K562 (cell line): ENCODE measurements around the gene DLGAP1. TPM values are rescaled to one million over a fixed set of nuclear protein-coding genes. Genes with fewer than 3 reads are reported as not detected.
A peak's percentile ranks its signal among the peaks of the same experiment; 100 is the strongest.

Experiments
- BACH1 ChIP-seq: fragments of 200-800 bp; sonication (Bioruptor generic); IDR thresholded peaks from 2 replicates; pipeline ENCODE4 v1.6.1; 2016; ENCODE audit warnings: missing genetic modification characterization, missing compliant biosample characterization
- ELF2 ChIP-seq: fragments of 250-450 bp; sonication (Bioruptor Pico); IDR thresholded peaks from 2 replicates; pipeline ENCODE4 v1.5.0; 2021; ENCODE audit warnings: mild to moderate bottlenecking
- ETV6 ChIP-seq, 3 experiments: fragments of 150-350 bp in 1 of 3; sonication (generic) in 1 of 3; formaldehyde crosslinking in 1 of 3; IDR thresholded peaks; 2 replicates each; pipeline versions ENCODE4 v1.6.1 to v1.8.0; 2014 to 2022; ENCODE audit warnings: borderline replicate concordance in 2 of 3, low read depth in 2 of 3, antibody characterized with exemption in 1 of 3, low read length in 1 of 3, mild to moderate bottlenecking in 1 of 3, missing genetic modification reagents in 1 of 3
- HDAC3 ChIP-seq: fragments of 450-650 bp; IDR thresholded peaks from 2 replicates; pipeline ENCODE4 v1.6.1; 2018; ENCODE audit warnings: borderline replicate concordance, mild to moderate bottlenecking, moderate library complexity; ENCODE audit not compliant: partially characterized antibody
- IRF9 ChIP-seq: fragments of 450-650 bp; IDR thresholded peaks from 2 replicates; pipeline ENCODE4 v1.6.1; 2016; ENCODE audit warnings: missing biosample characterization, missing genetic modification characterization
- KLF1 ChIP-seq: fragments of 450-650 bp; IDR thresholded peaks from 2 replicates; pipeline ENCODE4 v1.6.1; 2016; ENCODE audit warnings: missing genetic modification characterization, missing compliant biosample characterization
- MAFG ChIP-seq: fragments of 450-650 bp; conservative IDR thresholded peaks from 2 replicates; pipeline ENCODE4 v1.6.1; 2016; ENCODE audit warnings: missing genetic modification characterization, missing compliant biosample characterization
- MYBL2 ChIP-seq, 2 experiments: fragments of 450-650 bp in 1 of 2; sonication (generic) in 1 of 2; formaldehyde crosslinking in 1 of 2; IDR thresholded peaks; 2 replicates each; pipeline versions ENCODE4 v1.6.1 to v1.8.1; 2017 to 2022; ENCODE audit warnings: borderline replicate concordance in 1 of 2, inconsistent platforms in 1 of 2, low read depth in 1 of 2, mild to moderate bottlenecking in 1 of 2, missing genetic modification reagents in 1 of 2, moderate library complexity in 1 of 2
- POU5F1 ChIP-seq: fragments of 150-350 bp; IDR thresholded peaks from 2 replicates; pipeline ENCODE4 v1.6.1; 2014; ENCODE audit warnings: borderline replicate concordance, low read length, low read depth, mild to moderate bottlenecking; ENCODE audit not compliant: partially characterized antibody
- PTBP1 ChIP-seq: fragments of 200-400 bp; formaldehyde crosslinking; IDR thresholded peaks from 2 replicates; pipeline ENCODE4 v1.6.1; 2017; ENCODE audit warnings: low read depth, low read length
- SMARCA4 ChIP-seq: fragments of 450-650 bp; IDR thresholded peaks from 2 replicates; pipeline ENCODE4 v1.6.1; 2016
- TARDBP ChIP-seq: fragments of 450-650 bp; IDR thresholded peaks from 2 replicates; pipeline ENCODE4 v1.6.1; 2016
- THRB ChIP-seq: fragments of 450-650 bp; formaldehyde crosslinking; conservative IDR thresholded peaks from 2 replicates; pipeline ENCODE4 v1.4.0; 2022; ENCODE audit warnings: mild to moderate bottlenecking, missing genetic modification characterization
- XRCC4 ChIP-seq: IDR thresholded peaks from one replicate; pipeline ENCODE4 v1.6.1; 2011; ENCODE audit not compliant: insufficient read depth, insufficient read length; ENCODE audit errors: extremely low read depth
- ZFPM2 ChIP-seq: fragments of 250-450 bp; sonication (Bioruptor Pico); IDR thresholded peaks from 2 replicates; pipeline ENCODE4 v1.5.1; 2022; ENCODE audit warnings: mild to moderate bottlenecking
- ZNF740 ChIP-seq, 3 experiments: fragments of 200-800 bp in 1 of 3; sonication (Bioruptor generic) in 1 of 3; sonication (generic) in 1 of 3; formaldehyde crosslinking in 1 of 3; IDR thresholded peaks; 2 replicates each; pipeline versions ENCODE4 v1.6.1 to v1.8.0; 2016 to 2022; ENCODE audit warnings: mild to moderate bottlenecking in 2 of 3, missing compliant biosample characterization in 2 of 3, missing genetic modification characterization in 2 of 3, missing genetic modification reagents in 1 of 3
- polyA plus RNA-seq, 8 experiments: library from polyadenylated mRNA; depleted of rRNA in 4 of 8; stranded (reverse) in 5 of 8; unstranded in 3 of 8; fragments of >200 nt; fragmentation: Nextera tagmentation in 2 of 8; fragmentation: Illumina TruSeq in 1 of 8; extraction: Ambion mirVana in 2 of 8; extraction: Trizol in 1 of 8; gene quantifications; 2 replicates each; pipeline versions ENCODE4 v1.2.1 to v1.2.3, GENCODE V29; 2011 to 2014; ENCODE audit warnings: inconsistent platforms in 1 of 8, missing spikeins in 1 of 8
- total RNA-seq, 7 experiments: library from RNA; depleted of rRNA in 6 of 7; stranded (reverse); fragments of >200 nt in 6 of 7; fragmentation: Illumina TruSeq in 2 of 7; extraction: Trizol in 2 of 7; gene quantifications; 2 replicates each; pipeline versions ENCODE4 v1.2.1 to v1.2.3, GENCODE V29; 2011 to 2021; ENCODE audit warnings: low replicate concordance in 1 of 7
- TF ChIP-seq, protein P1 (sequence below): fragments of 450-650 bp; formaldehyde crosslinking; IDR thresholded peaks from 2 replicates; pipeline ENCODE4 v1.4.0; 2020; ENCODE audit warnings: mild to moderate bottlenecking, mixed read lengths
- TF ChIP-seq, protein P2 (sequence below), 2 experiments: fragments of 200-800 bp in 1 of 2; sonication (Bioruptor generic) in 1 of 2; sonication (generic) in 1 of 2; formaldehyde crosslinking in 1 of 2; IDR thresholded peaks in 1 of 2; conservative IDR thresholded peaks in 1 of 2; 2 replicates each; pipeline versions ENCODE4 v1.5.0 to v1.6.1; 2016 to 2020; ENCODE audit warnings: missing compliant biosample characterization in 1 of 2, missing genetic modification characterization in 1 of 2, missing genetic modification reagents in 1 of 2

Gene DLGAP1
- total and polyA plus RNA-seq, 9 of the 15 experiments (the other 6 are each of a cell fraction or from before 2014, with no cell fraction given) = 0.04 to 0.22 (median 0.08) TPM

GRCh38 chr18:3596637-3597384 is 858.3 kb downstream of the DLGAP1 start (continued):
- TF ChIP-seq, protein P1, sequence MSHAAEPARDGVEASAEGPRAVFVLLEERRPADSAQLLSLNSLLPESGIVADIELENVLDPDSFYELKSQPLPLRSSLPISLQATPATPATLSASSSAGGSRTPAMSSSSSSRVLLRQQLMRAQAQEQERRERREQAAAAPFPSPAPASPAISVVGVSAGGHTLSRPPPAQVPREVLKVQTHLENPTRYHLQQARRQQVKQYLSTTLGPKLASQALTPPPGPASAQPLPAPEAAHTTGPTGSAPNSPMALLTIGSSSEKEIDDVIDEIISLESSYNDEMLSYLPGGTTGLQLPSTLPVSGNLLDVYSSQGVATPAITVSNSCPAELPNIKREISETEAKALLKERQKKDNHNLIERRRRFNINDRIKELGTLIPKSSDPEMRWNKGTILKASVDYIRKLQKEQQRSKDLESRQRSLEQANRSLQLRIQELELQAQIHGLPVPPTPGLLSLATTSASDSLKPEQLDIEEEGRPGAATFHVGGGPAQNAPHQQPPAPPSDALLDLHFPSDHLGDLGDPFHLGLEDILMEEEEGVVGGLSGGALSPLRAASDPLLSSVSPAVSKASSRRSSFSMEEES = peak; percentile 16; the same call in 1 of the 2 replicates
- TF ChIP-seq MAFG = no peak
- no peak for TF ChIP-seq MYBL2 (IDR thresholded peaks at IDR 0.05; ENCODE audit: low read depth)
- TF ChIP-seq MYBL2 (CRISPR knock-in tag; IDR thresholded peaks at IDR 0.05; ENCODE audit: borderline replicate concordance) = no peak
- no peak for TF ChIP-seq HDAC3
- TF ChIP-seq XRCC4 = no peak
- no peak; the same call in 1 of the 2 replicates for TF ChIP-seq ELF2
- TF ChIP-seq, protein P2, sequence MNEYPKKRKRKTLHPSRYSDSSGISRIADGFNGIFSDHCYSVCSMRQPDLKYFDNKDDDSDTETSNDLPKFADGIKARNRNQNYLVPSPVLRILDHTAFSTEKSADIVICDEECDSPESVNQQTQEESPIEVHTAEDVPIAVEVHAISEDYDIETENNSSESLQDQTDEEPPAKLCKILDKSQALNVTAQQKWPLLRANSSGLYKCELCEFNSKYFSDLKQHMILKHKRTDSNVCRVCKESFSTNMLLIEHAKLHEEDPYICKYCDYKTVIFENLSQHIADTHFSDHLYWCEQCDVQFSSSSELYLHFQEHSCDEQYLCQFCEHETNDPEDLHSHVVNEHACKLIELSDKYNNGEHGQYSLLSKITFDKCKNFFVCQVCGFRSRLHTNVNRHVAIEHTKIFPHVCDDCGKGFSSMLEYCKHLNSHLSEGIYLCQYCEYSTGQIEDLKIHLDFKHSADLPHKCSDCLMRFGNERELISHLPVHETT (CRISPR knock-in tag; conservative IDR thresholded peaks at IDR 0.05 in 1 of 2, IDR thresholded peaks at IDR 0.05 in 1 of 2) = no peak
- peak; percentile 96 for TF ChIP-seq BACH1 (tag)
- no peak for TF ChIP-seq ZNF740 (CRISPR knock-in tag; IDR thresholded peaks at IDR 0.05)
- TF ChIP-seq ZNF740 (tag; IDR thresholded peaks at IDR 0.05) = peak; percentile 45 to 68; a peak in 2 of 4 replicates
- no peak for TF ChIP-seq ZFPM2 (CRISPR knock-in tag)
- TF ChIP-seq PTBP1 = no peak
- peak; percentile 35; the same call in 1 of the 2 replicates for TF ChIP-seq IRF9 (tag)
- peak; percentile 87 for TF ChIP-seq THRB (CRISPR knock-in tag)
- peak; percentile 37; the same call in 1 of the 2 replicates for TF ChIP-seq KLF1 (tag)
- peak in 1 of 2 experiments; percentile 56; a peak in 1 of 4 replicates for TF ChIP-seq ETV6 (IDR thresholded peaks at IDR 0.05; ENCODE audit: borderline replicate concordance in 1 of 2, low read depth in 2 of 2, low read length in 1 of 2)
- TF ChIP-seq ETV6 (CRISPR knock-in tag; IDR thresholded peaks at IDR 0.05; ENCODE audit: borderline replicate concordance) = no peak
- no peak for TF ChIP-seq SMARCA4
- TF ChIP-seq POU5F1 = peak; percentile 19
- no peak for TF ChIP-seq TARDBP
